Kidney glomerular epithelial cell (primary cell): ENCODE measurements around the gene FLNA.
A peak's percentile ranks its signal among the peaks of the same experiment; 100 is the strongest.
"Not testable (repeated sequence)": the region's sequence is repeated elsewhere in the genome, so short reads cannot be mapped to it uniquely, and the experiment has no call there.

Experiments used
- DNase-seq: peaks from one replicate; lab custom pipeline; 2025; lab: John Stamatoyannopoulos, UW

The FLNA gene

DNA sequence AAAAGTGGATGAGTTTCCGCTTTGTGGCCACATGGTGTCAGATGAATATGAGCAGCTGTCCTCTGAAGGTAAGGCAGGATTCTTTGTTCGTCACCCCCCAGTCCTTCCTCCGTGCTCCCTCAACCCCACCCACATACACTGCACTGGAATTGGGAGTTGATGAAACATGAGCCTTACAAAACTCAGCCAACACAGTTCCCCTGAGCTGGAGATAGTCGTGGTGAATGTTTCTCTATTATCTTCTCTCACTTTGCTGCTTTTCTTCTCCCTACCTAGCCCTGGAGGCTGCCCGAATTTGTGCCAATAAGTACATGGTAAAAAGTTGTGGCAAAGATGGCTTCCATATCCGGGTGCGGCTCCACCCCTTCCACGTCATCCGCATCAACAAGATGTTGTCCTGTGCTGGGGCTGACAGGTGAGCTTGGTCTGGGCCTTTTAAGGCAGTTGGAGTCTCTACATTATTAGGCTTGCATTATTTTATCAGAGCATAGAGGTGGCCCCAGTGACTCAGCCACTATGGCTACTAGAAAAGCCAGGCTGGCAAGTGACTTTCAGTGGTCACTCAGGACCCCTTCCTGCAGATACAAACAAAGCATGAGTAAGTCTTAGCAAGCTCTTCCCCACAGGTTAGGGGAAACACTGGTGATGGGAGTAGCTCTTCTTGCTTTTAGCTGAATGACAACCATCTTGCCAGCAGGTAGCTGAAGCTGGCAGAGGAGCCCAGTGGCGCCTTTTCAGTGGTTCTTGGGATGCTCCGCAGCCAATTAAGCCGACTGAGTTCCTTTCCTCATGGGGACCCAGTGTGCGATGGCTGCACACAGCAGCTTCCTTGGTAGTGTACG lies 25.3 kb upstream of the FLNA start:
- DNase-seq, result no peak

DNA sequence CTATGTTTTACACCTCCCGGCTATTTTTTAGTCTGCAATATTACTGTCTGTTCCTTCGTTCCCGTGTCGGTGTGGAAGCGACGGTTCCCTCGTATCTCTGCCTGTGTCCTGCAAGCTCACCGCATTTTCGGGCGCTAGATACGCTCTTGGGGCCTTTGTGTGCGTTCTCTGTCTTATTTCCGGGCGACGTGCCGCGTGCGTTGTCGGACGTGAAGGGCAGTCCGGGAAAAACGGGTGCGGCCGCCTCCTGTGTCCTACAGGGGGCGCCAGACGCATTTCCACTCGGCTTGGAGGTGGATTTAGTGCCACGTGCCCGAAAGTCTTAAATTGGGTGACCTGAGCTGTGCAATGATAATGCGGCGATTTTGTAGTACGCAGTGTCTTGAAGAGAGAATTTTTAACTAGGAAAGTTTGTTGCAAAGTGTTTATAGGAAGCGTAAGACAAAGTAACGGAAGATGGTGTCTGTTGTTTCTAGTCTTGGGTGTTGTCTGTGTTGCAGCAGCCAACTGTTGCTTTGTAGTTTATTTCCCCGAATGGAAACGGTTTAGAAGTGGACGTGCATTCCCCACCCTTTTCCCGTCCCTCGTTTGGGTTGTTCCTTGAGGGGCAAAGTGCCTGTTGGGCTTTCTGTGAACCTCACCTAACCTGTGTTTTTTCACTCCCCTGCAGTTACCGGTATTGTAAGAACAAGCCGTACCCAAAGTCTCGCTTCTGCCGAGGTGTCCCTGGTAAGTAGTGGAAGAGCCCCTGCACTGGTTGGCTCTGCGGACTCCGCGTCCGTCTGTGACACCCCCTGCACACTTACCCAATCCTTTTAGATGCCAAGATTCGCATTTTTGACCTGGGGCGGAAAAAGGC lies 24.5 kb upstream of the FLNA start:
- peak; percentile 29 for DNase-seq

GRCh38 chrX:154397888-154398667 lies 23.6 kb upstream of the FLNA start, which contains the start of gene RPL10:
Gene RPL10 (plus strand): TSS chrX:154398377. CDS start chrX:154398520, 143 bp downstream.
- DNase-seq, result peak; percentile 88

DNA sequence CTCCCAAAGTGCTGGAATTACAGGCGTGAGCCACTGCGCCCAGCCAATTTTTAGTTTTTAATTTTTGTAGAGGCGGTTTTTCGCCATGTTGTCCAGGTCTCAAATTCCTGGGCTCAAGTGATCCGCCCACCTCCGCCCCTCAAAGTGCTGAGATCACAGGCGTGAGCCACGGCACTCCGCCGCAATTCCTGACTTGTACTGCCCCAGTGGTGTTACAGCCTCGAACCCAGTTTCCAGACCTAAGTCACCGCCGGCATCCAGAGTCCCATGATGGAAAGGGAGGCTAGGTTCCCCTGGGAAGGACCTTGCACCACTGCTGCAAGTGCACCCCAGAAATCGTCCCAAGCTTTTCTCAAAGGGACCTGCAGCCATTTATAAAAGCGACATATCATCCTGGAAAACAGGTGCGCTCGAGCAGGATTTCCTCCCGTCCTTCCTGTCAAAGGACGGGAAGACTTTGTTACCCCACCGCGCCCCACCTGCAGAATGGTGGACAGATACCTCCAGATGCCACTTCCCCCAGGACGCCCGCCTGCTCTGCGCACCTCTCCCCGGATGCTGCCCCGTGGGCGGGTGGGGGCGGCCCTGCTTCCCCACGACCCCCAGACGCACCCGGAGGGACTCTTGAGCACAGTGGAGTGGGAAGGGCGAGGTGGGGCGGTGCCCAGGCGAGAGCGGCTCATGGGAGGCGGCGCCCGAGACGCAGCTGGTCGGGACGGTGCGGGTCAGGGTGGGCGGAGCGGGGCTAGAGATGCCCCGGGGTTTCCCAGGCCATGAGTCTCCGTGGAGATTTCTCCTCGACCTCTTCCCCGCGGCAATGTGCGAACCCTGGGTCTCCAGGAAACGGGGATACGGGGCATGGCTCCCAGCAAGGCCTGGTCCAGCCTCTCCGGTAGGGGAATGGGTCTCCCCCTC lies 22.8 kb upstream of the FLNA start:
- DNase-seq, result no peak

DNA sequence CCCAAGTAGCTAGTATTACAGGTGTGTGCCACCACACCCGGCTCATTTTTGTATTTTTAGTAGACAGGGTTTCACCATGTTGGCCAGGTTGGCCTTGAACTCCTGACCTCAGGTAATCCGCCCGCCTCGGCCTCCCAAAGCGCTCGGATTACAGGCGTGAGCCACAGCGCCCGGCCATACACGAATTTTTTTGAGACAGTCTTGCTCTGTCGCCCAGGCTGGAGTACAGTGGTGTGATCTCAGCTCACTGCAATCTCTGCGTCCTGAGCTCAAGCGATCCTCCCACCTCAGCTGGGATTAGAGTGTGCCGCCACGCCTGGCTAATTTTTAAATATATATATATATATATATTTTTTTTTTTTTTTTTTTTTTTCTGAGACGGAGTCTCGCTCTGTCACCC lies 21.9 kb upstream of the FLNA start:
- DNase-seq, result not testable (repeated sequence)

GRCh38 chrX:154389812-154390747 lies 15.6 kb upstream of the FLNA start:
- DNase-seq, result not testable (repeated sequence)

DNA sequence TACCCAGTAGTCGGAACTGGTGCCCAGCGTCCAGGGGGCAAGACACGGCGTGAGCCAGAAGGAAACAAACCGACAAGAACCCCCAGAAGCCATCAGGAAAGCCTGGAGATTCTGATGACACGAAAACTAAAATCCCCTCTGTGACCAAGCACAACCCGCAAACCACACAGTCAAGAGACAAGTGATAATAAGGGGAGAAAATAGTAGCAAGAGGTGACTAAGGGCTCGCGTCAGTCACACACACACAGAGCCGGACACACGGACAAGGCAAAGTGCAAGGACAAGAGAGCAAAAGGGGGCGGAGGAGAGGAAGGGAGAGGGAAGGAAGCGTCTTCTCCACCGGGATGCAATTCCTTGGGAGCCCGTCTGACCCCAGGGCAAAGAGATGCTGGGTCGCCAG lies 14.2 kb upstream of the FLNA start:
- DNase-seq, result not testable (repeated sequence)

- not testable (repeated sequence) for DNase-seq
Observed at GRCh38 chrX:154388094-154388493, 13.7 kb upstream of the FLNA start.

DNA sequence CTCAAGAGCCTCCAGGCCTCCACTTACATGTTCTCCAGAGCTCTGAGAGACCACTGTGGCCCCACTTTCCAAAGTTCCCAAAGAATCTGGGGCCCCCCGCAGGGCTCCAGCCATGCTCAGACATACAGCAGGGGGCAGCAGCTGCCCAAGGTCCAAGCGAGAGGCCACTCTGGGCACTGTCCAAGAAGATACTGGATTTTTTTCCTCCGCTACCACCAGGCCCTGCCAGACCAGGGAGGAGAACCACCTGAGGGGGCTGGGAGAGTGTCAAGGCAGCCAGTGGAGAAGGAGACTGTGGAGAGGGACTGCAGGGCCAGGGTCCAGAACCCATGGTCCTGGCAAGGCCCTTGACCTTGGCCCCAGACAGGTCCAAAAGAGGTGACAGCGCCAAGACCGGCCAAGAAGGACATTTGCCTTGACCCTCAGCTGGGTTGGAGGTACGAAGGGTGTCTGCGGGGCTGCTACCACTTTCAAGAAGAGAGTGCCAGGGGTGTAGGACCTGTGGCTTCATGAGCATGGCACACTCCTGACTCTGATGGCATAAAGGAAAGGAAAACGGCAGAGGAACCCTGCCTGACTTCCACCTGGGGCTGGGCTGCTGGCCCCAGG lies 10.0 kb upstream of the FLNA start:
- DNase-seq, result no peak

- no peak for DNase-seq
Observed at GRCh38 chrX:154383359-154384283, 9.2 kb upstream of the FLNA start.

DNA sequence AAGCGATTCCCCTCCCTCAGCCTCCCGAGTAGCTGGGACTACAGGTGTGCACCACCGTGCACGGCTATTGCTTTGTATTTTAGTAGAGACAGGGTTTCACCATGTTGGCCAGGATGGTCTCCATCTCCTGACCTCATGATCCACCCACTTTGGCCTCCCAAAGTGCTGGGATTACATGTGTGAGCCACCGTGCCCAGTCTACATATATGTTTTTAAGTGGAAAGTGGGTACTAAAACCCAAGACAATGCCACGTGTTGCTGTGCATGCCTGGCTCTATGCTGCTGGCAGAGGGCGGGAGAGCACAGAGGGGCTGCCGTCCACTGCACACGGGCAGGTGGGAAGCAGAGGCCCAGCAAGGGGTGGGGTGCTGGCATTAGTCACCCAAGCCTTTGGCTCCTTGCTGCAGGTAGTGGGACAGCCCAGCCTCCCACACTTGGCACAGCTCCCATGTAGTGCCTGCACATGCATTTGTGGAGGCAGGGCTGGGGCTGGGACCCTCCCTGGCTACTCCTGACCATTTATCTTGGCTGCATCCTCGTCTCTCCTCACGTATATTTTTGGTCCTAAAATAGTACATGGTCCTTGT lies 8.1 kb upstream of the FLNA start:
- DNase-seq, result no peak

DNA sequence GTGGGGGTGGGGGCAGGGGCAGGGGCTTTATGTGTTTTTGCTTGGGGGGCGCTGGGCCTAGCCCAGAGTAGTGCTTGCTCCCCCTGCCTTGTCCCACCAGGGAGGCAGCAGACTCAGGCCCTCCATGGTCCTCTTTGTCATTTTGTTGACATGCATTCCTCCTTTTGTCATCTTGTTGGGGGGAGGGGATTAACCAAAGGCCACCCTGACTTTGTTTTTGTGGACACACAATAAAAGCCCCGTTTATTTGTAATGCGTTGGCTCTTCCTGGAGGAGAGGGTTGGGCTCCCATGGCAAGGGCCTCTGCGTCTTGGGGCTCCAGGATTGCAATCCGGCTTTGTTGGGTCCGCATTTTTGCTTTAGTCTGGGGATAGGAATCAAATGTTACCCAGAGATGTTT lies 6.8 kb upstream of the FLNA start:
- no peak for DNase-seq

DNA sequence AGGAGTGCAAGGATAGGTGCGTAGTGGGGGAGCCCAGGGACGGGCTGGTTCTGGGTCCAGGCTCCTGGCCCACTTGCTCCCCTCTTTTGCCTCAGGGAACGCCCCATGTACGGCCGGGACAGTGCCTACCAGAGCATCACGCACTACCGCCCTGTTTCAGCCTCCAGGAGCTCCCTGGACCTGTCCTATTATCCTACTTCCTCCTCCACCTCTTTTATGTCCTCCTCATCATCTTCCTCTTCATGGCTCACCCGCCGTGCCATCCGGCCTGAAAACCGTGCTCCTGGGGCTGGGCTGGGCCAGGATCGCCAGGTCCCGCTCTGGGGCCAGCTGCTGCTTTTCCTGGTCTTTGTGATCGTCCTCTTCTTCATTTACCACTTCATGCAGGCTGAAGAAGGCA lies 6.4 kb upstream of the FLNA start:
- no peak for DNase-seq

GRCh38 chrX:154380153-154380552 lies 5.7 kb upstream of the FLNA start:
- DNase-seq, result no peak

DNA sequence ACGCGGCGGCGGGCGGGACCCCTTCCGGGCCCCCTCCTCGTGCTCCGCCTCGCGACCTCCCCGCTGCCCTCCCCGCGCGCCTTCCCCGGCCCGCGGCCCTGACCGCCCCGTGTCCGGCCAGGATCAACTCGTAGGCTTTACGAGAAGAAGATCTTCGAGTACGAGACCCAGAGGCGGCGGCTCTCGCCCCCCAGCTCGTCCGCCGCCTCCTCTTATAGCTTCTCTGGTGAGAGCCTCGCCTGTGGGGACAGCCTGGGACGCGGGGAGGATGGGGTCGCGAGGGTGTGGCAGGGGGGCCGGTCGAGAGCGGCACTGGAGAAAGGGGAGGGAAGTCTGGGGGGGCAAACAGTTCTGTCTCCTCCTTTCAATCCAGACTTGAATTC lies 5.1 kb upstream of the FLNA start:
- no peak for DNase-seq

DNA sequence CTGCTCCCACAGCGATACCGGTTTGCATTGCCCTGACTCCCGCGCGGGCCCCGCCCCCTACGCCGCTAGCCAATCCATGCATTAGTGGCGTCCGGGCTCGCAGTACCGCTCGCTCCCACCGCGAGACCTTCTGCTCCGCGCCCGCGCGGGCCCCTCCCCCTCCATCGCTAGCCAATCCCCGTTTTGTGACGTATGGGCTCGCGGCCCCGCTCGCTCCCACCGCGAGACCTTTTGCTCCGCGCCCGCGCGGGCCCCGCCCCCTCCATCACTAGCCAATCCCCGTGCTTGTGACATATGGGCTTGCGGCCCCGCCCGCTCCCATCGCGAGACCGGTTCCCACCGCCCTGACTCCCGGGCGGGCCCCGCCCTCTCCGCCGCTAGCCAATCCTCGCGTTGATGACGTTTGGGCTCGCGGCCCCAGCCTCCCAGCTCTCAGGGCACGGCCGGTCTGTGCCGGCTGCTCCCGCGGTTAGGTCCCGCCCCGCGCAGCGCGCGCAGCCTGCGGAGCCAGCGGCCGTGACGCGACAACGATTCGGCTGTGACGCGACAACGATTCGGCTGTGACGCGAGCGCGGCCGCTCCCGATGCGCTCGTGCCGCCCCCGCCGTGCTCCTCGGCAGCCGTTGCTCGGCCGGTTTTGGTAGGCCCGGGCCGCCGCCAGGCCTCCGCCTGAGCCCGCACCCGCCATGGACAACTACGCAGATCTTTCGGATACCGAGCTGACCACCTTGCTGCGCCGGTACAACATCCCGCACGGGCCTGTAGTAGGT lies 4.5 kb upstream of the FLNA start, which contains the start of gene EMD:
EMD (plus strand) TSS at position 497 of the 770 bp plus-strand sequence; CDS start at position 687, 190 bp downstream.
- peak; percentile 93 for DNase-seq
